Mesothelial cell of epicardium (in vitro differentiated cells): Measurements from ENCODE around the gene TNS1. TPM values are rescaled to one million over a fixed set of nuclear protein-coding genes. Genes with fewer than 3 reads are reported as not detected.

Experiments used
- DNase-seq, 2 experiments: peaks; one replicate each; pipeline ENCODE4 v3.0.0; 2021; ENCODE audit warnings: low spot score in 2 of 2; ENCODE audit not compliant: unreplicated experiment in 2 of 2
- H3K27ac Mint-ChIP-seq: 2 replicates; pipeline ENCODE4 v1.8.0; 2021; ENCODE audit warnings: mixed read lengths
- H3K27me3 Mint-ChIP-seq: 2 replicates; pipeline ENCODE4 v1.8.0; 2021; ENCODE audit warnings: low read depth, mixed read lengths
- H3K36me3 Mint-ChIP-seq: 2 replicates; pipeline ENCODE4 v1.8.0; 2021; ENCODE audit warnings: mixed read lengths
- H3K4me1 Mint-ChIP-seq: 2 replicates; pipeline ENCODE4 v1.8.0; 2021; ENCODE audit warnings: mixed read lengths
- H3K4me3 Mint-ChIP-seq: 2 replicates; pipeline ENCODE4 v1.8.0; 2021; ENCODE audit warnings: mild to moderate bottlenecking, moderate library complexity, mixed read lengths
- H3K9me3 Mint-ChIP-seq: 2 replicates; pipeline ENCODE4 v1.8.0; 2021; ENCODE audit warnings: mixed read lengths
- CTCF ChIP-seq: fragments of 200-600 bp; sonication (generic); IDR thresholded peaks from one replicate; pipeline ENCODE4 v1.5.0; 2021; ENCODE audit warnings: antibody characterized with exemption; ENCODE audit not compliant: unreplicated experiment
- total RNA-seq: library from RNA; stranded (reverse); gene quantifications from 3 replicates; pipeline ENCODE4 v1.2.1, GENCODE V29; 2021

Gene TNS1
- total RNA-seq, 1 donor from 2014 or later, result 130 TPM

DNA sequence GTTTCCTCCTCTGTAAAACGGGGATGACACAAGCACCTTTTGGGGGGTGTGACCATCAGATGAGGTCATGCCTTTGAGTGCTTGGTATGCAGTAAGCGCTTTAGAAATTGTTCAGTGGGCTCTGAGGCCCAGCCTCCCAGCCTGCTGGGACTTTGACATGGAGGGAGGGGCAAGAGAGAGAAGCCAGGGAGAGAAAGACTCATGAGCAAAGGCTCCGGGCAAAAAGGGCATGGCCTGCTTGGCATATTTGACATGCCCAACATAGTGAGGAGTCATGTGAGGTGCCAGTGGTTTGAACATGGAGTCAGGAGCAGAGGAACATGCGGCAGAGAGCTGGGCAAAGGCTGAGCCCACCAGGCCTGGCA lies 14.0 kb downstream of the TNS1 start:
- peak; percentile 55 for TF ChIP-seq CTCF
- peaks cover 4% of the 10 kb centered on the region for H3K36me3 Mint-ChIP-seq
- no peak for DNase-seq
- peak overlapping the region; percentile 93 for H3K27ac Mint-ChIP-seq
- no peaks in the 10 kb centered on the region for H3K27me3 Mint-ChIP-seq
- no peak overlapping the region for H3K4me3 Mint-ChIP-seq
- H3K4me1 Mint-ChIP-seq, result peaks cover 26% of the 10 kb centered on the region
- no peaks in the 10 kb centered on the region for H3K9me3 Mint-ChIP-seq

GRCh38 chr2:217988014-217988839 lies 14.6 kb downstream of the TNS1 start:
- H3K36me3 Mint-ChIP-seq, result peaks cover 6% of the 10 kb centered on the region
- peaks cover 21% of the 10 kb centered on the region for H3K4me1 Mint-ChIP-seq
- no peaks in the 10 kb centered on the region for H3K27me3 Mint-ChIP-seq
- TF ChIP-seq CTCF, result peak; percentile 92
- DNase-seq, result peak; percentile 68 to 94
- H3K9me3 Mint-ChIP-seq, result no peaks in the 10 kb centered on the region
- H3K4me3 Mint-ChIP-seq, result peak overlapping the region; percentile 40
- H3K27ac Mint-ChIP-seq, result peak overlapping the region; percentile 93

DNA sequence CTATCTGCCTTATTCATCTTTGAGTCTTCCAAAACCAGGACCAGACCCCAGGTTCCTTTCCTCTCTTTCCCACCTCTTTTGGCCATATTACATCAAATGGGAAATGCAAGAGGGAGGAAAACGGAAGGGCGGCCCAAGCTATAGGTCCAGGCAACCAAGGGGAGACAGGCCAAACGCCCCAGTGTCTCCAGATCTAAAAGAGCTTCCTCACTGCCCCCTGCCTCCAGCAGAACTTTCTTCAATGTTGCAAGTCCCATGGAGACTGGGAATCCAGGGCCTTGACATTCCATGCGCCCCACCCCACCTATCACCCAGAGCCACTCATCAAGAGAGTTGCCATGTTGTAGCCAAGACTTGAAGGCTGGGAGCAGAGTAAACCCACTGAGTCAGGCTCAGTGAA lies 15.4 kb downstream of the TNS1 start:
- H3K36me3 Mint-ChIP-seq, result peaks cover 6% of the 10 kb centered on the region
- no peaks in the 10 kb centered on the region for H3K27me3 Mint-ChIP-seq
- TF ChIP-seq CTCF, result no peak
- H3K4me1 Mint-ChIP-seq, result peaks cover 20% of the 10 kb centered on the region
- H3K9me3 Mint-ChIP-seq, result no peaks in the 10 kb centered on the region
- H3K4me3 Mint-ChIP-seq, result no peak overlapping the region
- no peak for DNase-seq
- no peak overlapping the region for H3K27ac Mint-ChIP-seq

GRCh38 chr2:217986256-217986961 lies 16.4 kb downstream of the TNS1 start:
- no peak for TF ChIP-seq CTCF
- Mint-ChIP-seq H3K27me3 (no peaks in the 10 kb centered on the region), H3K27ac (no peak overlapping the region), H3K4me3 (no peak overlapping the region), H3K9me3 (no peaks in the 10 kb centered on the region), H3K36me3 (peaks cover 11% of the 10 kb centered on the region), H3K4me1 (peaks cover 24% of the 10 kb centered on the region)
- no peak for DNase-seq

DNA sequence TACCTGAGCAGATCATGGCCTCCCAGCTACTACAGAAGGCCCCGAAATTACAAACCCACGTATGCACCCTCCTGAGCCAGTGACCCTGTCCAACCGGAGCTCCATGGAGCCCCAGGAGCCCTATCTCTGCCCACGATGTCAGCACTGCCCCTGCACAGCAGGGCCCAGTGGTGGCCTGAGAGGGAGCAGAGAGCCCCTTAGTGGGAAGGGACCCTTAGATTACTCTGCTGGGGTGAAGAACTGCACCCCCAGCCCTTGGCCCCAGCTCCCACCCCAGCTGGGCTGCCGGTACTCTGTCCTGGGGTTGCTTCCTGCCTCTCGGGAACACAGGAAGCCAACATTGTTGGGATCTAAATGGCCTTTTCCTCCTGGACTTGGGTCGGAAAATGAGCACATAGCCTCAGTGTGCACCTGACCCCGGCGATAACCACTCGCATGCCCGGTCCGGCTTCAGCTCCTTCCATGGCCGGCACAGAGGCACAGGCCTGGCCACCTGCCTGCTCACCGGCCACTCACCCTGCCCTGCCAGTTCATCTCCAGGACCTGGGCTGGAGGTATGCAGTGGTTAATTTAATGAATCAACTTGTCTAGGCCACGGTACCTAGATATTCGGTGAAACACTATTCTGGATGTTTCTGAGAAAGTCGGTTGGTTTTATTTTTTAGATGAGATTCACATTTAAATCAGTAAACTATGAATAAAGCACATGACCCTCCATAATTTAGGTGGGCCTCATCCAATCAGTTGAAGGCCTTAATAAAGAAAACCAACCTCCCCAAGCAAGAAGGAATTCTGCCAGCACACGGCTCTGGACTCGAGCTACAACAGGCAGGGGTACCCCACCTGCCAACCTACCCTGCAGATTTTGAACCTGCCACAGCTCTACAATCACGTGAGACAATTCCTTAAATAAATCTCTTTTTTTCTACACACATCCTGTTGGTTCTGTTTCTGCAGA lies 19.2 kb downstream of the TNS1 start:
- Mint-ChIP-seq H3K4me3 (no peak overlapping the region), H3K4me1 (peaks cover 41% of the 10 kb centered on the region), H3K27ac (no peak overlapping the region), H3K27me3 (no peaks in the 10 kb centered on the region), H3K36me3 (peaks cover 11% of the 10 kb centered on the region), H3K9me3 (no peaks in the 10 kb centered on the region)
- no peak for DNase-seq
- TF ChIP-seq CTCF, result no peak
